Chondrocyte (in vitro differentiated cells): ENCODE results near the gene TIPRL. TPM values are rescaled to one million over a fixed set of nuclear protein-coding genes. Genes with fewer than 3 reads are reported as not detected.
A peak's percentile ranks its signal among the peaks of the same experiment; 100 is the strongest.

Source experiments
- DNase-seq: peaks from one replicate; pipeline ENCODE4 v3.0.0; 2021; ENCODE audit warnings: mixed read lengths, low spot score
- H3K27ac Mint-ChIP-seq: one replicate; pipeline ENCODE4 v1.8.0; 2021; ENCODE audit warnings: mild to moderate bottlenecking, moderate library complexity, mixed read lengths; ENCODE audit not compliant: unreplicated experiment
- H3K27me3 Mint-ChIP-seq: 2 replicates; pipeline ENCODE4 v1.8.0; 2021; ENCODE audit warnings: low read depth, mixed read lengths
- H3K36me3 Mint-ChIP-seq: 2 replicates; pipeline ENCODE4 v1.8.0; 2021; ENCODE audit warnings: low read depth, mixed read lengths
- H3K4me1 Mint-ChIP-seq: 2 replicates; pipeline ENCODE4 v1.8.0; 2021; ENCODE audit warnings: low read depth, mild to moderate bottlenecking, mixed read lengths
- H3K4me3 Mint-ChIP-seq: one replicate; pipeline ENCODE4 v1.8.0; 2021; ENCODE audit warnings: mild to moderate bottlenecking, moderate library complexity, mixed read lengths; ENCODE audit not compliant: unreplicated experiment
- H3K9me3 Mint-ChIP-seq: 2 replicates; pipeline ENCODE4 v1.8.0; 2021; ENCODE audit warnings: low read depth, mixed read lengths
- CTCF ChIP-seq: fragments of 200-600 bp; sonication (generic); IDR thresholded peaks from 2 replicates; pipeline ENCODE4 v1.5.0; 2021; ENCODE audit warnings: antibody characterized with exemption, mild to moderate bottlenecking, moderate library complexity
- total RNA-seq: library from RNA; stranded (reverse); gene quantifications from 3 replicates; pipeline ENCODE4 v1.2.1, GENCODE V29; 2021

Gene TIPRL
- total RNA-seq, 1 donor from 2014 or later = 37.4 TPM

GRCh38 chr1:168159979-168160378 lies 18.8 kb upstream of the TIPRL start:
- Mint-ChIP-seq H3K27me3 (no peaks in the 10 kb centered on the region), H3K4me1 (peaks cover 8% of the 10 kb centered on the region), H3K27ac (peak overlapping the region; percentile 30), H3K36me3 (peaks cover 13% of the 10 kb centered on the region), H3K9me3 (peaks cover 39% of the 10 kb centered on the region), H3K4me3 (no peak overlapping the region)
- DNase-seq = no peak
- TF ChIP-seq CTCF = no peak

DNA sequence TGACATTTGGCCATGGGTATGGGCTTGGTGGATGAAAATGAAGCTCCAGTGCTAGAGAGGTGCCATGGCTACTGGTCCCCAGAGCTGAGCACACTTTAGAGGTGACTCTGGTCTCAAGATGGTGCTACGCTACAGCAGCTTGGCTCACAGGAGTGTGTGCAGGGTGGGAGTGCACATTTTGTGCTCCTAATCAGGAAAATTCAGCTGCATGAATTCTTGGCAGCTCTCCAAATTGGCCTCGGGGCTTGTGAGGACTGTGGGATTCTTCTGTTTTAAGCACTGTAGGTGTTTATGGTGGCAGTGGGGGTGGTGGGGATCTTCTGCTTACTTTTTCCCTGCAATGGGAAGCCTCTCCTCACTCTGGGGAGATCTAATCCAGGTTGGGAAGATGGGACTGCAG lies 17.3 kb upstream of the TIPRL start:
- H3K9me3 Mint-ChIP-seq = peaks cover 32% of the 10 kb centered on the region
- no peak overlapping the region for H3K4me3 Mint-ChIP-seq
- H3K27ac Mint-ChIP-seq = no peak overlapping the region
- TF ChIP-seq CTCF = no peak
- H3K27me3 Mint-ChIP-seq = no peaks in the 10 kb centered on the region
- no peak for DNase-seq
- peaks cover 8% of the 10 kb centered on the region for H3K4me1 Mint-ChIP-seq
- peaks cover 10% of the 10 kb centered on the region for H3K36me3 Mint-ChIP-seq

- Mint-ChIP-seq H3K27ac (no peak overlapping the region), H3K4me3 (no peak overlapping the region)
Observed at GRCh38 chr1:168163670-168164069, 15.1 kb upstream of the TIPRL start.

DNA sequence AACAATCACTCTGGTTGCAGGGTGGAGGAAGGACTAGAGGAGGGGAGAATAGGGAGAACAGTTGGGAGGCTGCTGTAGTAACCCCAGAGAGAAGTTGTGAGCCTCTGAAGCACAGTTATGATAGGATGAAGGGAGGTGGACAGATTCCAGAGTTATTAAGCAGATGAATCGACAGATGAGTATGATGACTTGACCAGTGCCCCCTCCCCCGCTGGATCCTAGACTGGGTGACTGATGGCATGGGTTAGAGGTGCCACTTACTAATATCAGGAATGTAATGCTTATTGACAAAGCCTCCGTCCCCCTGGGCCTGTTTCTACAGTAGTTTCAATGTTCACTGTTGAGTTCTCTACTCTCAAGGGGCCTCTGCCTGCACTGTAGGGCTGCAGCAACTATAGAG lies 14.0 kb upstream of the TIPRL start:
- TF ChIP-seq CTCF = no peak
- Mint-ChIP-seq H3K4me1 (peaks cover 9% of the 10 kb centered on the region), H3K36me3 (no peaks in the 10 kb centered on the region), H3K27ac (no peak overlapping the region), H3K4me3 (no peak overlapping the region), H3K27me3 (no peaks in the 10 kb centered on the region), H3K9me3 (peaks cover 9% of the 10 kb centered on the region)
- DNase-seq = no peak

More at GRCh38 chr1:168163670-168164069, 15.1 kb upstream of the TIPRL start:
- no peak for DNase-seq
- peaks cover 2% of the 10 kb centered on the region for H3K36me3 Mint-ChIP-seq
- peaks cover 14% of the 10 kb centered on the region for H3K9me3 Mint-ChIP-seq
- no peak for TF ChIP-seq CTCF
- peaks cover 11% of the 10 kb centered on the region for H3K4me1 Mint-ChIP-seq
- H3K27me3 Mint-ChIP-seq = no peaks in the 10 kb centered on the region

DNA sequence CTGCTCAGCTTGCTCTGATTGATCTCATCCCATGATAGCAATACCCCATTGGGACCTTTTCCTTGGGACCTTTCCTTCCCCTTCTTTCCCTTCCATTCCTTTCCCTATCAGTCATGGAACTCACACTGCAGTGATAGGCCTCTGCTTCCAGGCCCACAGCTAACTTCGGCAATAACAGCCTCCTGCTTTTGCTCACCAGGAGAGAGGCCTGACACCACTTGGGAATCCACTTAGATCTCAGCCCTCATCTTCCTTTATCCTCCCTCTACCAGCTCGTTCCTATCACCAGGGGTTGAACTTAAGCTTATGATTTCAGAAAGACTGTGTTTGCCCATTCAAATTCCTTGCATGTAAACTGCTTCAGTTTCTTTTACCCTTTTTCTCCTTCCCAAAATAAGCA lies 11.0 kb upstream of the TIPRL start:
- TF ChIP-seq CTCF = no peak

More for the DNA sequence above, 11.0 kb upstream of the TIPRL start:
- H3K9me3 Mint-ChIP-seq = no peaks in the 10 kb centered on the region
- H3K4me3 Mint-ChIP-seq = no peak overlapping the region
- no peaks in the 10 kb centered on the region for H3K36me3 Mint-ChIP-seq
- DNase-seq = no peak
- H3K27ac Mint-ChIP-seq = peak overlapping the region; percentile 57
- peaks cover 3% of the 10 kb centered on the region for H3K4me1 Mint-ChIP-seq
- H3K27me3 Mint-ChIP-seq = no peaks in the 10 kb centered on the region
